A549 (cell line): Measurements from ENCODE around the gene UBE2E3. TPM values are rescaled to one million over a fixed set of nuclear protein-coding genes. Genes with fewer than 3 reads are reported as not detected.

Experiments used
- ATAC-seq, 2 experiments: fragments of 200-7000 bp in 1 of 2; fragments of >200 bp in 1 of 2; cut with Nextera tagmentation in 1 of 2; cut with Tn5 transposase in 1 of 2; 3 replicates each; pipeline versions ENCODE4 v1.8.0 to v1.9.1; 2018 to 2020; ENCODE audit warnings: mild to moderate bottlenecking in 1 of 2, moderate library complexity in 1 of 2
- CTCF ChIA-PET: fragments of 300-600 bp; sonication (Branson Sonifier 250); formaldehyde crosslinking; extraction: SDS; loops from one replicate; lab custom pipeline; 2021; ENCODE audit warnings: antibody characterized with exemption, inconsistent platforms; lab: Yijun Ruan, JAX
- POLR2A ChIA-PET: fragments of 350-600 bp; formaldehyde crosslinking; extraction: SDS; loops from one replicate; lab custom pipeline; 2021; ENCODE audit warnings: antibody characterized with exemption, inconsistent platforms; lab: Yijun Ruan, JAX
- DNase-seq, 2 experiments: peaks; one replicate each; pipeline versions ENCODE4 v3.0.0 to v3.0.0-alpha.2; 2011 to 2016; ENCODE audit warnings: low read depth in 1 of 2, low spot score in 1 of 2
- FAIRE-seq: peaks from 2 replicates; lab custom pipeline; 2011; peaks lifted over from hg19 to GRCh38; lab: Jason Lieb, UNC
- H3K27ac ChIP-seq, 2 experiments: fragments of >200 bp; sonication (Bioruptor Twin); formaldehyde crosslinking; 3 replicates each; pipeline ENCODE4 v1.5.1; 2016 to 2017
- H3K4me1 ChIP-seq: fragments of >200 bp; sonication (Bioruptor Twin); formaldehyde crosslinking; 3 replicates; pipeline ENCODE4 v1.6.1; 2016
- H3K4me2 ChIP-seq: fragments of >200 bp; sonication (Bioruptor Twin); formaldehyde crosslinking; 3 replicates; pipeline ENCODE4 v1.6.1; 2016
- H3K4me3 ChIP-seq: fragments of >200 bp; sonication (Bioruptor Twin); formaldehyde crosslinking; 3 replicates; pipeline ENCODE4 v1.5.1; 2016
- H3K9me3 ChIP-seq: fragments of >200 bp; sonication (Bioruptor Twin); formaldehyde crosslinking; 3 replicates; pipeline ENCODE4 v1.6.1; 2016
- ATOH8 ChIP-seq: fragments of 250-450 bp; sonication (Bioruptor Pico); IDR thresholded peaks from 2 replicates; pipeline ENCODE4 v1.5.0; 2020; ENCODE audit warnings: low read depth, mild to moderate bottlenecking, moderate library complexity
- BCL3 ChIP-seq: fragments of >200 bp; sonication (Bioruptor Twin); formaldehyde crosslinking; IDR thresholded peaks from 3 replicates; pipeline ENCODE4 v1.6.1; 2016
- BHLHE40 ChIP-seq: IDR thresholded peaks from 2 replicates; pipeline ENCODE4 v1.6.1; 2012; ENCODE audit warnings: low read depth, low read length, inconsistent platforms
- CBX2 ChIP-seq: fragments of 200-600 bp; sonication (generic); IDR thresholded peaks from 2 replicates; pipeline ENCODE4 v1.6.1; 2016; ENCODE audit warnings: low read depth, mild to moderate bottlenecking, borderline replicate concordance
- CBX8 ChIP-seq: fragments of 200-600 bp; sonication (generic); IDR thresholded peaks from 2 replicates; pipeline ENCODE4 v1.6.1; 2016
- EHMT2 ChIP-seq: fragments of 200-600 bp; sonication (generic); IDR thresholded peaks from 2 replicates; pipeline ENCODE4 v1.6.1; 2016; ENCODE audit warnings: antibody characterized with exemption, low read depth, mild to moderate bottlenecking, moderate library complexity
- ELK1 ChIP-seq: fragments of 150-350 bp; IDR thresholded peaks from 2 replicates; pipeline ENCODE4 v1.6.1; 2014; ENCODE audit warnings: low read depth, mild to moderate bottlenecking, low read length
- HEYL ChIP-seq: fragments of 250-450 bp; sonication (Bioruptor Pico); IDR thresholded peaks from 2 replicates; pipeline ENCODE4 v1.8.0; 2021; ENCODE audit warnings: mild to moderate bottlenecking, moderate library complexity
- HMGXB4 ChIP-seq: fragments of 250-450 bp; sonication (Bioruptor Pico); IDR thresholded peaks from 2 replicates; pipeline ENCODE4 v1.5.0; 2021; ENCODE audit warnings: mild to moderate bottlenecking, moderate library complexity, borderline replicate concordance
- HOXB13 ChIP-seq: fragments of 250-450 bp; sonication (Bioruptor Pico); IDR thresholded peaks from 2 replicates; pipeline ENCODE4 v1.5.0; 2020; ENCODE audit warnings: low read depth, mild to moderate bottlenecking, moderate library complexity
- HOXB5 ChIP-seq: fragments of 250-450 bp; sonication (Bioruptor Pico); IDR thresholded peaks from 2 replicates; pipeline ENCODE4 v1.5.0; 2020; ENCODE audit warnings: mild to moderate bottlenecking, moderate library complexity
- JUNB ChIP-seq: fragments of >200 bp; sonication (Bioruptor Twin); formaldehyde crosslinking; IDR thresholded peaks from 2 replicates; pipeline ENCODE4 v1.6.1; 2016
- MAZ ChIP-seq: fragments of 150-350 bp; IDR thresholded peaks from 2 replicates; pipeline ENCODE4 v1.6.1; 2014; ENCODE audit warnings: antibody characterized with exemption, low read depth, low read length, borderline replicate concordance
- MYC ChIP-seq: IDR thresholded peaks from 2 replicates; pipeline ENCODE4 v1.6.1; 2012; ENCODE audit warnings: mild to moderate bottlenecking, inconsistent platforms, low read length, improper control_type of control experiment, borderline replicate concordance
- NFE2L2 ChIP-seq: fragments of 150-350 bp; conservative IDR thresholded peaks from 2 replicates; pipeline ENCODE4 v1.6.1; 2014; ENCODE audit warnings: low read length
- PBX3 ChIP-seq: IDR thresholded peaks from 2 replicates; pipeline ENCODE4 v1.6.1; 2012
- POLR2A ChIP-seq: IDR thresholded peaks from 2 replicates; pipeline ENCODE4 v1.6.1; 2012; ENCODE audit warnings: mild to moderate bottlenecking, low read length
- RAD21 ChIP-seq, 2 experiments: fragments of >200 bp in 1 of 2; sonication (Bioruptor Twin) in 1 of 2; formaldehyde crosslinking in 1 of 2; IDR thresholded peaks in 1 of 2; conservative IDR thresholded peaks in 1 of 2; 2 replicates in 1 of 2; 3 replicates in 1 of 2; pipeline ENCODE4 v1.6.1; 2012 to 2018; ENCODE audit warnings: inconsistent platforms in 1 of 2
- RCOR1 ChIP-seq: fragments of 150-350 bp; IDR thresholded peaks from 2 replicates; pipeline ENCODE4 v1.6.1; 2014; ENCODE audit warnings: antibody characterized with exemption, low read length, low read depth
- REST ChIP-seq: fragments of 200-600 bp; sonication (generic); IDR thresholded peaks from 2 replicates; pipeline ENCODE4 v1.6.1; 2016; ENCODE audit warnings: antibody characterized with exemption, mild to moderate bottlenecking, moderate library complexity
- SREBF2 ChIP-seq: fragments of 450-650 bp; IDR thresholded peaks from 2 replicates; pipeline ENCODE4 v1.6.1; 2014; ENCODE audit warnings: mild to moderate bottlenecking, moderate library complexity
- TP53 ChIP-seq: fragments of 250-450 bp; sonication (Bioruptor Pico); IDR thresholded peaks from 2 replicates; pipeline ENCODE4 v1.5.0; 2021; ENCODE audit warnings: mild to moderate bottlenecking, moderate library complexity
- ZNF302 ChIP-seq: fragments of 250-450 bp; sonication (Bioruptor Pico); IDR thresholded peaks from 2 replicates; pipeline ENCODE4 v1.9.0; 2021; ENCODE audit warnings: inconsistent platforms, mild to moderate bottlenecking, moderate library complexity
- WGBS: methylation state at CpG from one replicate; pipeline ENCODE4 v1.1.6; 2017; ENCODE audit errors: missing lambda C conversion rate; 5-methylcytosine and 5-hydroxymethylcytosine counted together
- polyA plus RNA-seq, 4 experiments: library from polyadenylated mRNA; depleted of rRNA in 3 of 4; stranded (reverse); fragments of >200 nt; fragmentation: RNase III in 1 of 4; extraction: RNeasy Plus Mini Kit Qiagen cat#74134 plus additional on column Dnase treatment in 1 of 4; gene quantifications; 2 replicates in 3 of 4; 3 replicates in 1 of 4; pipeline ENCODE4 v1.2.3, GENCODE V29; 2011 to 2017

UBE2E3 gene
- polyA plus RNA-seq, 2 of the 4 experiments (the other 2 are of a cell fraction) = 54.0 to 70.6 TPM

GRCh38 chr2:180990337-180990736, 9.9 kb downstream of the UBE2E3 start:
- POLR2A ChIA-PET = no interaction called here
- WGBS = 65% methylated on average over 3 of the region's 3 CpGs
- no peak overlapping the region for H3K27ac ChIP-seq
- FAIRE-seq = no peak
- no peaks in the 10 kb centered on the region for H3K9me3 ChIP-seq
- no peak overlapping the region for H3K4me2 ChIP-seq
- CTCF ChIA-PET = interaction anchor here (0.7 to 2.3 kb wide), 2 partner anchors 9 to 1618 kb away, joined by 4 to 8 read pairs; partner anchors contain the start of gene UBE2E3
- H3K4me3 ChIP-seq = no peak overlapping the region
- ATAC-seq = no peak
- H3K4me1 ChIP-seq = no peaks in the 10 kb centered on the region
- TF ChIP-seq REST (no peak), TP53 (CRISPR knock-in tag) (no peak), PBX3 (no peak), HOXB5 (CRISPR knock-in tag) (no peak), MYC (no peak), ZNF302 (CRISPR knock-in tag) (no peak)
- DNase-seq = no peak

GRCh38 chr2:180990794-180991193, 10.4 kb downstream of the UBE2E3 start:
- WGBS = 100% methylated on average over 1 of the region's 1 CpG
- H3K4me3 ChIP-seq = no peak overlapping the region
- no peak for ATAC-seq
- TF ChIP-seq HOXB13 (CRISPR knock-in tag) (no peak), RAD21 (conservative IDR thresholded peaks at IDR 0.05 in 1 of 2, IDR thresholded peaks at IDR 0.05 in 1 of 2) (no peak), NFE2L2 (no peak), BHLHE40 (no peak), CBX2 (no peak), POLR2A (no peak), BCL3 (no peak), ELK1 (no peak), CBX8 (no peak), MAZ (no peak), ATOH8 (CRISPR knock-in tag) (no peak), PBX3 (no peak), RCOR1 (no peak), EHMT2 (no peak), SREBF2 (no peak), HMGXB4 (CRISPR knock-in tag) (no peak), HEYL (no peak), TP53 (CRISPR knock-in tag) (no peak), JUNB (no peak), HOXB5 (CRISPR knock-in tag) (no peak)
- no peaks in the 10 kb centered on the region for H3K4me1 ChIP-seq
- CTCF ChIA-PET = interaction anchor here (0.6 to 2.3 kb wide), 4 partner anchors 10 to 1617 kb away, joined by 4 to 8 read pairs (median 4); partner anchors contain the start of gene UBE2E3
- DNase-seq = no peak
- POLR2A ChIA-PET = interaction anchor here (1.1 kb wide), 1 partner anchor 10 kb away, joined by 4 read pairs; the partner anchor contains the start of gene UBE2E3
- no peak overlapping the region for H3K27ac ChIP-seq
- no peak overlapping the region for H3K4me2 ChIP-seq
- FAIRE-seq = no peak
- no peaks in the 10 kb centered on the region for H3K9me3 ChIP-seq
